ENCODE data around the gene CDON. TPM values are rescaled to one million over a fixed set of nuclear protein-coding genes. Genes with fewer than 3 reads are reported as not detected.

Gene CDON
- total RNA-seq, 2 donors from 2014 or later, result 2.0 TPM

DNA sequence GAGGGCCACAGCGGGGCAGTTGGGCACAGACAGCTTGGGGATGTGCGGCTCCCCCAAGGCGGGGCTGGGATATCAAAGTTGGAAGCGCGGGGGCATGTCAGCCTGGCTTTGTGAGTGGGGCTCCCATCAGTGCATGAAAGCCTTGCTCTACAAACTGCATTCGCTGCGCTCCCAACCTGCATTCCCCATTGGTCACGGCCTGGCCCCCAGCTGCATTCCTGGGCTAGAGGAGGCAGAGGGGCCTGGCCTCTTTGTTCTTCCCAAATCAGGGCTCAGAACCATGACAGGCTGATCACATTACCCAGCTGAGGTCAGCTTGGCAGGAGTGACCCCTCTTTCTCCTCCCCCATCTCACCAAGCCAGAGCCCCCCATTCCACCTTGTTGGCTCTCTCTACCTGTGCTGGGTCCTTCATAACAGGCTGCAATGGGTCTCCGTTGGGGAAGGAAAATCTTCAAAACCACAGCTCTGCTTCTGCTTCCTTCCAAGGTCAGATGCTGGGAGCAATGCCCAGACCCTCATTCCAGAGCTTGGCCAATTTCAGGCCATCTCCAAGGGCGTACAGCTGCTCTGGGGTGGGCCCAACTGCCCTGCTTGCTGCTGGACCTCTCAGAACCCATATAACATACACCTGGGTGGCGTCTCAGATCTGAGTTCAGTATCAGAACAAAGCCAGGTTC, 38.7 kb upstream of the CDON start:
- ATAC-seq, result no peak
- peaks cover 34% of the 10 kb centered on the region for H3K27me3 Mint-ChIP-seq
- H3K4me3 Mint-ChIP-seq, result no peak overlapping the region
- H3K36me3 Mint-ChIP-seq (ENCODE audit: low read depth), result no peaks in the 10 kb centered on the region
- no peak for DNase-seq
- no peaks in the 10 kb centered on the region for H3K9me3 ChIP-seq (ENCODE audit: control insufficient read depth, low read length, poor library complexity, severe bottlenecking)
- H3K27ac Mint-ChIP-seq, result no peak overlapping the region
- peaks cover 3% of the 10 kb centered on the region for H3K4me1 Mint-ChIP-seq

DNA sequence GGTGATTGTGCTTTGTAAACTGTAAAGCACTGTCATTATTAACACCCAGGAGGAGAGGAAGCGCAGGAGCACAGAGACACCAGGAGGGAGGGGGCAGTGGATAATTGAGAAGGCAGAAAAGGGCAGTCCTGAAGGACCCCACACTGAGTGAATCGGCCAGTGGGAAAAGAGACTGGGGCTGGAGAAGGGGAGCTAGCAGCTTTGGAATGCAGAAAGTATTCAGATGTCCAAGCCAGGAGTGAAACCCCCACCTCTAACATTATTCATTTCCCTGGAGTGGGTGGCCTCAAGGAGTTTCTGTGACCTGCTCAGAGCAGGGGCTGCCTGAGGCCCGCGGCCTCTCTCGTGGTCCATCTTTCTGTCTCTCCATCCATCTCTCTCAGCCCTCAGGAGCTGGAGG, 38.0 kb upstream of the CDON start:
- H3K27ac Mint-ChIP-seq, result no peak overlapping the region
- peaks cover 33% of the 10 kb centered on the region for H3K27me3 Mint-ChIP-seq

DNA sequence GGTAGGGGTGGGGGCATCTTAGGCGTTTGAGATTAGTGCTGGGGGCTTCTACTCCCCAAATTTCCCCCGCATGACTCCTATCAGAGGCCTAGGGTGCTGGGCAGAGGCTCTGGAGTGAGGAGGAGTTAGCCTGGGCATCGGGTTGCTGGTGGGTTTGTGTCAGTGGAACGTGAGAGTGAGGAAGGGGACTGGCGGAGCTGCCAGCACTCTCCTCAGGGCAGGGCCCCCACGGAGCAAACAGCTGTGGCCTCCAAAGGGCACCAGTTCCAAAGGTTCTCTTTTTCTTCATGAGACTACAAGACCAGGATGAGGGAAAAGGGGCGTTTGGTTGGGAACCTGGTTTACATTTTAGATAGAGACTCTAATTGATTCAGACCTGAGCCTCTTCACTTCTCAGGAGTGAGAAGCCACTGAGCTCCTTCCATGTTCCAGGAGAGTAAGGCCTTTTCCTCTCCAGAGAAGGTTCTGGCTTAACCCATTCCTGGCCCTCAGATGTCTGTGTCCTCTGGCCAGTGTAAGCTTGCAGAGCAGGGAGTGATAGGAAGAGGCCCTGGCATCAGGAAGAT, 35.6 kb upstream of the CDON start:
- H3K27ac Mint-ChIP-seq, result no peak overlapping the region
- no peak for ATAC-seq
- H3K36me3 Mint-ChIP-seq (ENCODE audit: low read depth), result no peaks in the 10 kb centered on the region
- no peak overlapping the region for H3K4me3 Mint-ChIP-seq
- H3K9me3 ChIP-seq (ENCODE audit: control insufficient read depth, low read length, poor library complexity, severe bottlenecking), result no peaks in the 10 kb centered on the region
- peaks cover 3% of the 10 kb centered on the region for H3K4me1 Mint-ChIP-seq
- DNase-seq, result no peak
- peaks cover 29% of the 10 kb centered on the region for H3K27me3 Mint-ChIP-seq

More for the DNA sequence above, 38.0 kb upstream of the CDON start:
- DNase-seq (no peak), ATAC-seq (no peak)
- no peaks in the 10 kb centered on the region for H3K36me3 Mint-ChIP-seq (ENCODE audit: low read depth)
- no peak overlapping the region for H3K4me3 Mint-ChIP-seq
- peaks cover 3% of the 10 kb centered on the region for H3K4me1 Mint-ChIP-seq
- no peaks in the 10 kb centered on the region for H3K9me3 ChIP-seq (ENCODE audit: control insufficient read depth, low read length, poor library complexity, severe bottlenecking)

DNA sequence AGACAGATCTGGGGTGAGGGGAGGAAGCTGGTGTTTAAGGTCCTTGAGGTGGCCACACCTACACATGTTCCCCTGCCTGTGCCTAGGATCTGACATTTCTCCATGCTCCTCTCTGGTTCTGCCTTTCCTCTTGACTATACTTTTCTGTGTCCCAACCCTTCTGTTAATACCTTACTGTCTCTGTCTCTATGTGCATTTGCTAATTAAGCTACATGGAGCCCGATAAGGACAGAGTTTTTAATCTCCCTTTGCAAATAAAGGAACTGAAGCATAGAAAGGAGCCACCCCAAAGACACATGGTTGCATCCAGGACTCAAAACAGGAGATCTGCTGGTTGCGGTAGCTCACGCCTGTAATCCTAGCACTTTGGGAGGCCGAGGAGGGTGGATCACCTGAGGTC, 33.1 kb upstream of the CDON start:
- no peak for ATAC-seq
- H3K27ac Mint-ChIP-seq, result no peak overlapping the region
- DNase-seq, result no peak
- no peaks in the 10 kb centered on the region for H3K9me3 ChIP-seq (ENCODE audit: control insufficient read depth, low read length, poor library complexity, severe bottlenecking)
- no peak overlapping the region for H3K4me3 Mint-ChIP-seq
- H3K36me3 Mint-ChIP-seq (ENCODE audit: low read depth), result no peaks in the 10 kb centered on the region
- peaks cover 15% of the 10 kb centered on the region for H3K27me3 Mint-ChIP-seq
- H3K4me1 Mint-ChIP-seq, result peaks cover 6% of the 10 kb centered on the region

DNA sequence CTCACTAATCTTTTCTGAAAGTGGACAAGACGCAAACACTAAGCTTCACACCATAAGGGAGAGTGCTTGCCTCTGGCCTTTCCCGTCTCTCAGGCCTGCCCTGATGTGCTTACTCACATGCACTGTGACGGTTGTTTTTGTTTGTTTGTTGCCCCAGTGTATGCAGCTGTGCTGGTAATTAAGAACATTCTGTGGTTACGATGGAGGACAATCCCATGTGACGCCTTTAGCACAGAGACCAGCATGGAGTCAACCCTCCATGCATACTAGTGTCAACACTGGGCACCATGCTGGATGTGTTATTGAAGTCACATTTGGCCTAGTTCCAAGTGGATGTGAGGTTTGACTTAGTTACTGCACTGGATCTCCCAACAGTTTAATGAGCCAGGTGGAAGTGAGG, 27.8 kb upstream of the CDON start:
- no peaks in the 10 kb centered on the region for H3K27me3 Mint-ChIP-seq
- H3K4me1 Mint-ChIP-seq, result peaks cover 5% of the 10 kb centered on the region
- H3K27ac Mint-ChIP-seq, result no peak overlapping the region
- no peaks in the 10 kb centered on the region for H3K36me3 Mint-ChIP-seq (ENCODE audit: low read depth)
- no peak for ATAC-seq
- H3K9me3 ChIP-seq (ENCODE audit: control insufficient read depth, low read length, poor library complexity, severe bottlenecking), result no peaks in the 10 kb centered on the region
- H3K4me3 Mint-ChIP-seq, result no peak overlapping the region
- no peak for DNase-seq

DNA sequence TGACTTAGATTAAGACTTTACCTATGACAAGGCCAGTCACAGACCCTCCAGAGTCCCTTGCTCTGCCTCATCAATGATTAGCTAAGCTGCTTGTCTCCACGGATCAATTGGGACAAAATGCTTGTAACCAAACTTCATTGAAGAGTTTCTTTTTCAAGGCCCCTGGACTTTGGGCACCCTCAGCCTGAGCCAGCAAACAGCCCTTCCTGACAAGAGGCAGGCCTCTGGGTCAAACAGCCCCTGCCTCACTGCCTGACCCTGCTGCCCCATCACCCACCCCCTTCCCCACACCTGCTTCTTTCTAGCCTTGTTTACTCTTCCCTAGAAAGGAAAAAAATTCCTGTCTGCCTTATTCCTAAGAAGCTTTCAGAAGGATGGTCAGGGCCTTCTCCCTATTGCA, 26.3 kb upstream of the CDON start:
- H3K4me1 Mint-ChIP-seq, result peaks cover 9% of the 10 kb centered on the region
- no peak overlapping the region for H3K27ac Mint-ChIP-seq

DNA sequence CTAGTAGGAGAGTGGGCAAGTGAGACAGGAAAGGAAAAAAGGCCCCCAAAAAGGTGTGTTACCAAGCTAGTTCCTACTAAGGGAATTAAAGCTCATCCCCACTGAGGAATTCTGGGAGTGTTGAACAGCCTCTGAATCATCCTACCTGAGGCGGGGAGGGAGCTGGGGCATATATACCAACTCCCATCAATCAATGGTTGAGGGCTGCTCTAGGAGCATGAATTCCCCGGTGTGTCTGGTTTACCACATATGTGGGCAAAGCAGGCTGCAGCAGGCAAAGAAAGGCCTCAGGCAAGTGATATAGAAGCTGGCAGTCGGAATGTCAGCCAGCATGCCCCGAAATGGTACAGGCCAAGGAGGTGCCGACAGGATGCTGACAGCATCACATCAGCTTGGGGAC, 23.6 kb upstream of the CDON start:
- peaks cover 20% of the 10 kb centered on the region for H3K4me1 Mint-ChIP-seq
- no peak overlapping the region for H3K27ac Mint-ChIP-seq
- no peaks in the 10 kb centered on the region for H3K9me3 ChIP-seq (ENCODE audit: control insufficient read depth, low read length, poor library complexity, severe bottlenecking)
- DNase-seq (no peak), ATAC-seq (no peak)
- no peaks in the 10 kb centered on the region for H3K36me3 Mint-ChIP-seq (ENCODE audit: low read depth)
- H3K27me3 Mint-ChIP-seq, result no peaks in the 10 kb centered on the region
- no peak overlapping the region for H3K4me3 Mint-ChIP-seq

More for the DNA sequence above, 26.3 kb upstream of the CDON start:
- no peaks in the 10 kb centered on the region for H3K36me3 Mint-ChIP-seq (ENCODE audit: low read depth)
- ATAC-seq (no peak), DNase-seq (no peak)
- H3K4me3 Mint-ChIP-seq, result no peak overlapping the region
- H3K9me3 ChIP-seq (ENCODE audit: control insufficient read depth, low read length, poor library complexity, severe bottlenecking), result no peaks in the 10 kb centered on the region
- no peaks in the 10 kb centered on the region for H3K27me3 Mint-ChIP-seq

DNA sequence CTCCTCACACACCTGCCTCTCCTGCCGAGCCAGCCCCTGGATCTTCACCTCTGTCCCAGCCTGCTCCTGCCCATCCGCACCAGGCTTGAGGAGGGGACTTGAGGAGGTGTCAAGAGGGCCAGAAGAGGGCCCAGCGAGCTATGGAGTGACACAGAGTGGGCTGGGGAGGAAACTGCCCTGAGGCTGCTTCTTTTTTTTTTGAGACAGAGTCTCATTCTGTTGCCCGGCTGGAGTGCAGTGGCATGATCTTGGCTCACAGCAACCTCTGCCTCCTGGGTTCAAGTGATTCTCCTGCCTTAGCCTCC, 21.9 kb upstream of the CDON start:
- DNase-seq, result no peak

DNA sequence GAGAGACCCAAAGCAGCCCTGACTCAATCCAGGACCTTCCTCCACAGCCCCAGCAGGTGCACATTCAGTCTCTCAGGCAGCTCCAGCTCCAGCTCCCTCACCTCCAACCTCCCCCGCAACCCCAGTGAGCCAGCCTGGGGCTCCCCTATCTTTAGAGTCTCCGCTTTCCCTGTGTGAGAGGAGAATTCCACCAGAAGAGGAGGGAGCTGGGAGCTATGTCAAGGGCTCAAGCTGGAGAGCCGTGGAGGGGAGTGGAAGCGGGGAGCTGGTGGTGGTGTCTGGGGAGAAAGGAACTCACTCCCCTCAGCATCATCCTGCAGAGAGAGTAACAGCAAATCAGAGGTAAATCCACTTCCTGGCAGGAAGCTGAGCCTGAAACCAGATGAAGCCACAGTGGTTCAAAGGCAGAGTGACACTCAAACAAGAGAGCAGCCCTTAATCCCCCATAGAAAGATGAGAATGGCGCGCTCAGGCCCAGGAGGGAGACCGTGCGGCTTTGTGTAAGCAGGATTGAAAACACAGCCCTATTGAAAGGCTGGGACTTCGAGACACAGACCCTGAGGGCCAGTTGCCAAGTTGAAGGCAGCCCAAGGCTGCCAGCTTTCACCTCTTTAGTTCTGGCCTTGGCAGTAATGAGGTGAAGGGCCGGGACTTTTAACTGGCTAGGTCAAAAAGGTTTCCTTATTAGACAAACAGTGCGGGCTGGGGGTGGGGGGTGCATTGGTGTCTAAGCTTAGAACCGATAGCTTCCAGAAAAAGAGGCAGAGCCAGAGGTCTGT, 21.4 kb upstream of the CDON start:
- H3K4me3 Mint-ChIP-seq, result peak overlapping the region; percentile 90
- DNase-seq (no peak), ATAC-seq (peak; percentile 89)
- no peaks in the 10 kb centered on the region for H3K36me3 Mint-ChIP-seq (ENCODE audit: low read depth)
- H3K9me3 ChIP-seq (ENCODE audit: control insufficient read depth, low read length, poor library complexity, severe bottlenecking), result no peaks in the 10 kb centered on the region
- H3K4me1 Mint-ChIP-seq, result peaks cover 16% of the 10 kb centered on the region
- peak overlapping the region; percentile 91 for H3K27ac Mint-ChIP-seq
- no peaks in the 10 kb centered on the region for H3K27me3 Mint-ChIP-seq

More for the DNA sequence above, 21.9 kb upstream of the CDON start:
- peak overlapping the region; percentile 90 for H3K4me3 Mint-ChIP-seq
- peak overlapping the region; percentile 91 for H3K27ac Mint-ChIP-seq
- H3K4me1 Mint-ChIP-seq, result peaks cover 16% of the 10 kb centered on the region
- peak; percentile 6 for ATAC-seq
- H3K36me3 Mint-ChIP-seq (ENCODE audit: low read depth), result no peaks in the 10 kb centered on the region
- no peaks in the 10 kb centered on the region for H3K27me3 Mint-ChIP-seq
- no peaks in the 10 kb centered on the region for H3K9me3 ChIP-seq (ENCODE audit: control insufficient read depth, low read length, poor library complexity, severe bottlenecking)

DNA sequence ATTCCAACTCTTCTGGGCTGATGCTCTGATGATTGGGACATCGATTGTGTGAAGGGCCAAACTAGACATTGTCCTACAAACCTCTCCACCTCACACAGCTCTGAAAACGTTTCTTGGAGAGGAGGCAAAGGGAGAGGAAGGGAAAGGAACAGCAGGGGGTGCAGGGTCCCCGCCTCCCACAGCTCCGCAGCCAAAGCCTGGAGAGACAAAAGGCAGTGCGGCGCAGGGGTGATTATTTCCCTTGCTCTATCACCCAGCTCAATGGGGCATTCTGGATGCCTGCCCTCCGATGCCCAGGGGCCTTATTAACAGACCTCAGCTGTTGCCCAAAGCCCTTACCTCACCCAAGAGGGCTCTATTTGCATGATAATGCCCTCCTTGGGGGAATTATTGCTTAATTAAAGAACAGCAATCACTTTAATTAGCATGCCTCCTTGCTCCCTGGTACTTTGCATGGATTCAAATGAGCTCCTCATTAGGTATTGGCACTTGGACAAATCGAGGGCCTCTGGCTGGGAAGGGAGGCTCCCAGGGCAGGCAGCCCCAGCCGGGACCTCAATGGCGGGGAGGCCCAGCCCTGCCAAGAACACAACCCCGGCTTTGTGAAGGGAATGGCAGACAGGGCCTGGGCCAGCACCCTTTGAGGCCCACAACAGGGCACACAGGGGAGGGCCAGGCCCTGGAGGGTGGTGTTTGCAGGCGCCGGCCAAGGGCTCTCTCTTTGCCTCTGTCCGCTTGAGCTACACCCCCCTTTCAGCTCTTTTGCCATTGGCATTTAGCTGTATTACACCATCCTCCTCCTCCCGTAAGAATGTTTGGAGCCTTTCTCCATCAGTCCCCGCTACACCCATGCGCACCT, 19.8 kb upstream of the CDON start:
- ATAC-seq, result no peak

DNA sequence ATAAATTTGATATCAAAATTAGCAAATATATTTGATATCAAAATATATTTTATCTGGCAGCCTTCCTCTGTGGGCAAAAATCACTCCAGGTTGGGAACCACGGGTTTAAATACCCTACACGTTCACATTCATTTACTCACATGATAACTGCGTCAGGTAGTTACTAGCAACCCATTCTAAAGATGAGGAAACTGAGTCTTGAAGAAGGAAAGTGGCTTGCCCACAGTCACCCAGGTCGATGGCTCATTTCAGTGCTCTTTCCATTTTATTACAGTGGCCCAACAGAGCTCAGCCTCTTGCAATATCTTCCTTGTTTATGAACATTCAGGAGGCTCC, 19.2 kb upstream of the CDON start:
- no peak for DNase-seq
- ATAC-seq, result no peak
- no peak overlapping the region for H3K27ac Mint-ChIP-seq
- H3K27me3 Mint-ChIP-seq, result no peaks in the 10 kb centered on the region
- H3K9me3 ChIP-seq (ENCODE audit: control insufficient read depth, low read length, poor library complexity, severe bottlenecking), result no peaks in the 10 kb centered on the region
- H3K4me1 Mint-ChIP-seq, result peaks cover 16% of the 10 kb centered on the region
- H3K4me3 Mint-ChIP-seq, result no peak overlapping the region
- no peaks in the 10 kb centered on the region for H3K36me3 Mint-ChIP-seq (ENCODE audit: low read depth)

More for the DNA sequence above, 19.8 kb upstream of the CDON start:
- Mint-ChIP-seq H3K4me1 (peaks cover 16% of the 10 kb centered on the region), H3K36me3 (ENCODE audit: low read depth) (no peaks in the 10 kb centered on the region), H3K4me3 (no peak overlapping the region), H3K27me3 (no peaks in the 10 kb centered on the region), H3K27ac (no peak overlapping the region)
- no peaks in the 10 kb centered on the region for H3K9me3 ChIP-seq (ENCODE audit: control insufficient read depth, low read length, poor library complexity, severe bottlenecking)
- DNase-seq, result no peak

DNA sequence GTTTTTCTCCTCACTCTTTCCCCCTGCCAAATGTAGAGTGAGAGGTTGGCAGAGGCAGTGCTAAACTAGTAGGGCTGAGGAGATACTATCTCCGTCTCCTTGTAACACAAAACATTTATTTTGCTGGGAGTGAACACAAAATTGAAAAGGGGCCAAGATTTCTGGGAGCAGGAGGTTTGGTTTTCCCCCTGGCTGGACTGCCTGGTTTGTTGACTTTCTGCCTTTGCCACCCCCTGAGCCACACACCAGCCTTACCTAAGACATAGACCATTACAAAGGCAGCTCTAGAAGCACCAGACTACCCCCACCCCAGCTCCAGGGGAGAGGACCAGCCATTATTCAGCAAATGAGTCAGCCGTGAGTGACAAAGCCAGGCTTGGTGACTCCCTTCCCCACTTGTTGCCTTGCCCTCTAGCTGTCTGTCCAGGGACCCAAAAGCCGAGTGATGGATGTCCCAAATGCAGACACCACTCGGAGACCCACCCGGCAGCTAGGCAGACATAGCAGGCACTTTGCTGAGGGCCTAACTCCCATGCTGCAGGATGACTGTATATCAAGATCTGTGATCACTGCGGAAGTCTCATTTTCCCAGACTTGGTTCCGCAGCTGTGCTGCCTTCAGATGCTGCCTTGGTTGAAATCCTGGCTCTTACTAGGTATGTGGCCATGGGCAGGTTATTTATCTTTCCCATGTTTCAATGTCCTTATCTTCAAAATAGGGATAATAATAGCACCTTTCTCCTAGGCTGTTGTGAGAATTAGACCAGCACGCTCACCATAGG, 17.7 kb upstream of the CDON start:
- ATAC-seq (no peak), DNase-seq (no peak)
- Mint-ChIP-seq H3K36me3 (ENCODE audit: low read depth) (no peaks in the 10 kb centered on the region), H3K4me1 (peaks cover 14% of the 10 kb centered on the region), H3K27ac (no peak overlapping the region), H3K4me3 (no peak overlapping the region), H3K27me3 (no peaks in the 10 kb centered on the region)
- H3K9me3 ChIP-seq (ENCODE audit: control insufficient read depth, low read length, poor library complexity, severe bottlenecking), result no peaks in the 10 kb centered on the region

Data from T-helper 17 cell (primary cell).